Endodermal cell (in vitro differentiated cells): ENCODE results near the gene DNM3. TPM values are rescaled to one million over a fixed set of nuclear protein-coding genes. Genes with fewer than 3 reads are reported as not detected.

Experiments used
- DNase-seq: peaks from one replicate; pipeline ENCODE4 v3.0.0-alpha.2; 2017
- H3K27ac ChIP-seq: 2 replicates; pipeline ENCODE4 v1.5.1; 2013; ENCODE audit warnings: mild to moderate bottlenecking, low read depth, low read length, moderate library complexity
- H3K27me3 ChIP-seq: 2 replicates; pipeline ENCODE4 v1.6.1; 2013; ENCODE audit warnings: mild to moderate bottlenecking, low read length, moderate library complexity; ENCODE audit not compliant: insufficient read depth, control insufficient read depth, poor library complexity, severe bottlenecking
- H3K36me3 ChIP-seq: 2 replicates; pipeline ENCODE4 v1.7.0; 2013; ENCODE audit warnings: mild to moderate bottlenecking, low read length, moderate library complexity; ENCODE audit not compliant: control insufficient read depth, insufficient read depth
- H3K4me1 ChIP-seq: one replicate; pipeline ENCODE4 v1.7.0; 2013; ENCODE audit warnings: low read length; ENCODE audit not compliant: control insufficient read depth, insufficient read depth
- H3K4me3 ChIP-seq: 2 replicates; pipeline ENCODE4 v1.5.1; 2013; ENCODE audit warnings: mild to moderate bottlenecking, low read length, moderate library complexity
- H3K9ac ChIP-seq: 2 replicates; pipeline ENCODE4 v1.6.1; 2013; ENCODE audit warnings: mild to moderate bottlenecking, low read length, moderate library complexity; ENCODE audit not compliant: poor library complexity, severe bottlenecking; ENCODE audit errors: extremely low read depth
- H3K9me3 ChIP-seq: 2 replicates; pipeline ENCODE4 v1.6.1; 2013; ENCODE audit warnings: mild to moderate bottlenecking, low read length, moderate library complexity; ENCODE audit not compliant: control insufficient read depth
- H3K27ac Mint-ChIP-seq: 2 replicates; pipeline ENCODE4 v1.8.0; 2020; ENCODE audit warnings: mixed read lengths
- H3K27me3 Mint-ChIP-seq: 2 replicates; pipeline ENCODE4 v1.8.0; 2021; ENCODE audit warnings: mild to moderate bottlenecking, mixed read lengths; ENCODE audit not compliant: insufficient read depth
- H3K36me3 Mint-ChIP-seq: 2 replicates; pipeline ENCODE4 v1.8.0; 2020; ENCODE audit warnings: low read depth, mixed read lengths
- H3K4me1 Mint-ChIP-seq: 2 replicates; pipeline ENCODE4 v1.8.0; 2020; ENCODE audit warnings: mixed read lengths
- H3K4me3 Mint-ChIP-seq: 2 replicates; pipeline ENCODE4 v1.8.0; 2020; ENCODE audit warnings: mild to moderate bottlenecking, moderate library complexity, mixed read lengths
- H3K9me3 Mint-ChIP-seq: 2 replicates; pipeline ENCODE4 v1.8.0; 2020; ENCODE audit warnings: mild to moderate bottlenecking, mixed read lengths
- WGBS, 2 experiments: methylation state at CpG; one replicate each; pipeline versions ENCODE4 v1.1.5 to v1.1.7; 2013; ENCODE audit warnings: missing lambda C conversion rate in 2 of 2, mixed read lengths in 1 of 2; ENCODE audit not compliant: insufficient coverage in 1 of 2, insufficient read length in 1 of 2; 5-methylcytosine and 5-hydroxymethylcytosine counted together
- total RNA-seq, 2 donors: library from RNA; stranded (reverse); fragmentation: NEBNext Ultra II Directional in 1 of 2; extraction: Animal tissue kit (Norgen Biotek cat#: 25700) in 1 of 2; gene quantifications; 2 replicates in 1 of 2; 3 replicates in 1 of 2; pipeline ENCODE4 v1.2.1, GENCODE V29; 2021
- TF ChIP-seq, protein P1 (sequence below): fragments of 200-600 bp; sonication (generic); conservative IDR thresholded peaks from 2 replicates; pipeline ENCODE4 v1.5.0; 2021; ENCODE audit warnings: antibody characterized with exemption, mild to moderate bottlenecking

The DNM3 gene
- total RNA-seq, 2 donors from 2014 or later = 0.53 to 1.8 TPM

DNA sequence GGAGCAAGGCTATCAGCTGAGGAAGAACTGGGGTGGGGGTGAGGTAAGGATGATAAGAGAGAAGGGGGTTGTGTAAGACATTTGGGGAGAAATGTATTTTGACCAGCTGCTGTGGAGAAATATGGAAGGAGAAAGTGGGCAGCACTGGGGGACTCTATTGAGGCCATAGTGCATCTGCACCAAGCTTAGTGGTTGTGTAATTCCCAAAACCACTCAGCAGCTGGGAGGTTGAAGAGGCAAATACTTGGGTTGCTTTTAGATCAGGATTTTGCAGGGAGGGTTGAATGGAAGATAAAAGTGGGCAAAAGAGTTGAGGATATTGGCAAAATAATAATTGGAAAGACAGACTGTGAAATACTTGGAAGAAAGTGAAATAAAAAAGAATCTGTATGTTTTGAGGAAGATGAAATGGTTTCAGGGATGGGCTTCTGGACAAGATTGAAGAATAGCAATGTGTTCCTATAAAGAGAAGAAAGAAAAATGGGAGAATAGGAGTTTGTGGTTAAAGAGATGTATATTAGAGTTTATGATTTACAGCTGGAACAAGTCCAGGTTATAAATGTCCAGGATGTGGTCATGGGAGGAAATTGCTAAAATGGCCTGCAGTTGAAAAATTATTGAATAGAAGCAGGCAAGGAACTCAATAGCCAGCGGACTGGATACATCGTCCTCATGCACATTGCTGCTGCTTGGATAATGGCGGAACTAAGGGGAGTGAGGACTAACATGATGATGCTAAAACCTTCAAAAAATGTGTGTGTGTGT, 162.7 kb downstream of the DNM3 start:
- H3K9me3 Mint-ChIP-seq = no peaks in the 10 kb centered on the region
- 93 to 94% methylated on average over 3 of the region's 3 CpGs for WGBS, 2 experiments
- no peak overlapping the region for H3K9ac ChIP-seq
- no peak for DNase-seq
- no peaks in the 10 kb centered on the region for H3K9me3 ChIP-seq
- H3K4me1 ChIP-seq = no peaks in the 10 kb centered on the region
- no peak overlapping the region for H3K27ac Mint-ChIP-seq
- no peaks in the 10 kb centered on the region for H3K36me3 Mint-ChIP-seq
- H3K36me3 ChIP-seq = no peaks in the 10 kb centered on the region
- no peak overlapping the region for H3K4me3 Mint-ChIP-seq
- no peaks in the 10 kb centered on the region for H3K27me3 Mint-ChIP-seq
- TF ChIP-seq, protein P1, sequence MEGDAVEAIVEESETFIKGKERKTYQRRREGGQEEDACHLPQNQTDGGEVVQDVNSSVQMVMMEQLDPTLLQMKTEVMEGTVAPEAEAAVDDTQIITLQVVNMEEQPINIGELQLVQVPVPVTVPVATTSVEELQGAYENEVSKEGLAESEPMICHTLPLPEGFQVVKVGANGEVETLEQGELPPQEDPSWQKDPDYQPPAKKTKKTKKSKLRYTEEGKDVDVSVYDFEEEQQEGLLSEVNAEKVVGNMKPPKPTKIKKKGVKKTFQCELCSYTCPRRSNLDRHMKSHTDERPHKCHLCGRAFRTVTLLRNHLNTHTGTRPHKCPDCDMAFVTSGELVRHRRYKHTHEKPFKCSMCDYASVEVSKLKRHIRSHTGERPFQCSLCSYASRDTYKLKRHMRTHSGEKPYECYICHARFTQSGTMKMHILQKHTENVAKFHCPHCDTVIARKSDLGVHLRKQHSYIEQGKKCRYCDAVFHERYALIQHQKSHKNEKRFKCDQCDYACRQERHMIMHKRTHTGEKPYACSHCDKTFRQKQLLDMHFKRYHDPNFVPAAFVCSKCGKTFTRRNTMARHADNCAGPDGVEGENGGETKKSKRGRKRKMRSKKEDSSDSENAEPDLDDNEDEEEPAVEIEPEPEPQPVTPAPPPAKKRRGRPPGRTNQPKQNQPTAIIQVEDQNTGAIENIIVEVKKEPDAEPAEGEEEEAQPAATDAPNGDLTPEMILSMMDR = no peak
- H3K27me3 ChIP-seq = no peaks in the 10 kb centered on the region
- no peaks in the 10 kb centered on the region for H3K4me1 Mint-ChIP-seq
- H3K27ac ChIP-seq = no peak overlapping the region
- no peak overlapping the region for H3K4me3 ChIP-seq

DNA sequence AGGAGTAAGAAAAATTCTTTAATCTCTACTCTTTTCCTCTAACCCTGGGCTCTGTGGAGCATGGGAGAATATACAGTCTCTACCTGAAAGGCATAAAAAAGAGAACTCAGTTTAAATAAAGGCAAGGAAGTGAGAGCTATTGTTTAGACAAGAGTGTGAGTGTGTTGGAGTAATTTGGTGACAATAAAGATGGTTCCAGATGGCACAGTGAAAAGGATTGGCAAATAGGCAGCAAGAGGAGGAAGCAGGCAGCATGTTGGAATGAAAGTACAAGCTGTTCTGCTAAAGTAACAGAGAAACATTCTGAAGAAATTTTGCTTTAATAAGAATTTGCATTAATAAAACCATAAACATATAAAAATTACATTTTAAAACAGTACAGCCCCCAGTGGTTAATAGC, 163.4 kb downstream of the DNM3 start:
- Histone ChIP-seq H3K4me3 (no peak overlapping the region), H3K27me3 (no peaks in the 10 kb centered on the region), H3K9ac (no peak overlapping the region), H3K36me3 (no peaks in the 10 kb centered on the region), H3K9me3 (peaks cover 1% of the 10 kb centered on the region), H3K27ac (no peak overlapping the region), H3K4me1 (no peaks in the 10 kb centered on the region)
- no peak for DNase-seq
- Mint-ChIP-seq H3K27ac (no peak overlapping the region), H3K27me3 (no peaks in the 10 kb centered on the region), H3K36me3 (no peaks in the 10 kb centered on the region), H3K4me3 (no peak overlapping the region), H3K9me3 (no peaks in the 10 kb centered on the region), H3K4me1 (no peaks in the 10 kb centered on the region)
- TF ChIP-seq, protein P1 = no peak

DNA sequence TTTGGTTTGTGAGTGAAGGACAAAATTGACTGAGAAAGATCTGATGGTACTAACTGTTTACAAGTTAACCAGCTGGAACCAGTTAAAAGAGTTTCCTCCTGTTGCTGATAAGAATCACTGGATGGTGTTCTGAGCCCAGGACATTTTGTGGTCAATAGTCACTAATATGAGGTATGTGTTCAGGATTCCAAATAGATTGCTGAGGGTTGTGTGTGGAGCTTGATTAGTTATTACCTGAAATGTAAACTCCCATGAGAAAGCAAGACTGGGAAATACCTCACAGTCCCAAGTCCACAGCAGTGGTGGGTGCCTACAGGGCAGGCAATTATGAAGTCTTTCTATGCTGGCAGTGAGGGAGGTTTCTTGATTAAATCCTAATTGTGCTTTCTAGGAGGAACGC, 164.6 kb downstream of the DNM3 start:
- H3K27me3 ChIP-seq = no peaks in the 10 kb centered on the region
- H3K27ac ChIP-seq = no peak overlapping the region
- Mint-ChIP-seq H3K4me1 (no peaks in the 10 kb centered on the region), H3K27ac (no peak overlapping the region), H3K4me3 (no peak overlapping the region), H3K9me3 (peaks cover 7% of the 10 kb centered on the region), H3K27me3 (no peaks in the 10 kb centered on the region), H3K36me3 (no peaks in the 10 kb centered on the region)
- DNase-seq = no peak
- H3K36me3 ChIP-seq = no peaks in the 10 kb centered on the region
- H3K4me1 ChIP-seq = no peaks in the 10 kb centered on the region
- TF ChIP-seq, protein P1 = no peak
- 94% methylated on average over 1 of the region's 1 CpG; no CpG with 5 or more reads in 1 of the 2 experiments for WGBS, 2 experiments
- peaks cover 13% of the 10 kb centered on the region for H3K9me3 ChIP-seq
- H3K4me3 ChIP-seq = no peak overlapping the region
- no peak overlapping the region for H3K9ac ChIP-seq
